ENCODE measurements around the gene KSR2.

GRCh38 chr12:117555889-117556288 lies 412.9 kb downstream of the KSR2 start:
- TF ChIP-seq POLR2AphosphoS5 (IDR thresholded peaks at IDR 0.05; ENCODE audit: low read depth, low read length), result no peak
- no peak for TF ChIP-seq TAF1 (IDR thresholded peaks at IDR 0.05; ENCODE audit: low read depth, low read length)
- no peak for TF ChIP-seq POLR2A (IDR thresholded peaks at IDR 0.05; ENCODE audit: low read depth, low read length)

Measured in GM12891 (cell line).